Adipocyte (in vitro differentiated cells): ENCODE measurements around the gene CACNB4.
"Not testable (repeated sequence)": the region's sequence is repeated elsewhere in the genome, so short reads cannot be mapped to it uniquely, and the experiment has no call there.

ENCODE experiments used
- DNase-seq: peaks from one replicate; pipeline ENCODE4 v3.0.0-alpha.2; 2015; ENCODE audit warnings: low read depth
- H3K27me3 ChIP-seq: replicated peaks from 2 replicates; pipeline ENCODE4 v1.7.0; 2013; ENCODE audit warnings: mild to moderate bottlenecking, low read length, moderate library complexity; ENCODE audit not compliant: control insufficient read depth, insufficient read depth
- H3K36me3 ChIP-seq: 2 replicates; pipeline ENCODE4 v1.7.0; 2013; ENCODE audit warnings: low read length, mild to moderate bottlenecking, moderate library complexity; ENCODE audit not compliant: control insufficient read depth, insufficient read depth, severe bottlenecking
- H3K4me1 ChIP-seq: 2 replicates; pipeline ENCODE4 v1.7.0; 2013; ENCODE audit warnings: mild to moderate bottlenecking, low read length, moderate library complexity; ENCODE audit not compliant: control insufficient read depth, insufficient read depth
- H3K4me3 ChIP-seq: 2 replicates; pipeline ENCODE4 v1.7.0; 2013; ENCODE audit warnings: mild to moderate bottlenecking, low read length, moderate library complexity
- H3K9ac ChIP-seq: 2 replicates; pipeline ENCODE4 v1.7.0; 2013; ENCODE audit warnings: mild to moderate bottlenecking, low read length, moderate library complexity
- H3K9me3 ChIP-seq: 2 replicates; pipeline ENCODE4 v1.7.0; 2013; ENCODE audit warnings: mild to moderate bottlenecking, low read length, moderate library complexity; ENCODE audit not compliant: control insufficient read depth

The CACNB4 gene

GRCh38 chr2:151882786-151883445, 215.9 kb downstream of the CACNB4 start:
- no peaks in the 10 kb centered on the region for H3K27me3 ChIP-seq
- H3K4me3 ChIP-seq, result no peak overlapping the region
- H3K36me3 ChIP-seq, result no peaks in the 10 kb centered on the region
- no peaks in the 10 kb centered on the region for H3K9me3 ChIP-seq
- no peak overlapping the region for H3K9ac ChIP-seq
- peaks cover 21% of the 10 kb centered on the region for H3K4me1 ChIP-seq
- DNase-seq, result no peak

GRCh38 chr2:151881342-151881741, 217.5 kb downstream of the CACNB4 start:
- DNase-seq, result no peak
- no peaks in the 10 kb centered on the region for H3K27me3 ChIP-seq
- no peaks in the 10 kb centered on the region for H3K36me3 ChIP-seq
- no peaks in the 10 kb centered on the region for H3K9me3 ChIP-seq
- H3K9ac ChIP-seq, result no peak overlapping the region
- H3K4me1 ChIP-seq, result peaks cover 20% of the 10 kb centered on the region
- no peak overlapping the region for H3K4me3 ChIP-seq

- Histone ChIP-seq H3K9me3 (no peaks in the 10 kb centered on the region), H3K36me3 (no peaks in the 10 kb centered on the region), H3K4me3 (no peak overlapping the region), H3K4me1 (peaks cover 15% of the 10 kb centered on the region), H3K9ac (no peak overlapping the region), H3K27me3 (no peaks in the 10 kb centered on the region)
- DNase-seq, result no peak
Observed at GRCh38 chr2:151880586-151880985, 218.3 kb downstream of the CACNB4 start.

GRCh38 chr2:151878655-151879563, 219.9 kb downstream of the CACNB4 start:
- Histone ChIP-seq H3K9me3 (no peaks in the 10 kb centered on the region), H3K9ac (no peak overlapping the region), H3K36me3 (no peaks in the 10 kb centered on the region), H3K4me1 (peaks cover 15% of the 10 kb centered on the region), H3K27me3 (no peaks in the 10 kb centered on the region), H3K4me3 (peak overlapping the region; percentile 37)
- peak; percentile 71 for DNase-seq

- Histone ChIP-seq H3K9me3 (no peaks in the 10 kb centered on the region), H3K27me3 (no peaks in the 10 kb centered on the region), H3K36me3 (no peaks in the 10 kb centered on the region), H3K4me1 (peaks cover 15% of the 10 kb centered on the region), H3K9ac (no peak overlapping the region), H3K4me3 (peak overlapping the region; percentile 37)
- no peak for DNase-seq
Observed at GRCh38 chr2:151878204-151878603, 220.6 kb downstream of the CACNB4 start.

GRCh38 chr2:151875631-151876030, 223.2 kb downstream of the CACNB4 start:
- H3K27me3 ChIP-seq, H3K4me3 ChIP-seq, H3K36me3 ChIP-seq, H3K9ac ChIP-seq, DNase-seq, H3K9me3 ChIP-seq: not testable (repeated sequence)
- H3K4me1 ChIP-seq, result peaks cover 15% of the 10 kb centered on the region

- no peak overlapping the region for H3K9ac ChIP-seq
- no peak overlapping the region for H3K4me3 ChIP-seq
- no peaks in the 10 kb centered on the region for H3K4me1 ChIP-seq
- H3K27me3 ChIP-seq, result no peaks in the 10 kb centered on the region
- no peaks in the 10 kb centered on the region for H3K9me3 ChIP-seq
- H3K36me3 ChIP-seq, result no peaks in the 10 kb centered on the region
- DNase-seq, result peak; percentile 80
Observed at GRCh38 chr2:151872463-151872862, 226.4 kb downstream of the CACNB4 start.

- H3K27me3 ChIP-seq, result no peaks in the 10 kb centered on the region
- H3K9me3 ChIP-seq, result no peaks in the 10 kb centered on the region
- H3K36me3 ChIP-seq, result no peaks in the 10 kb centered on the region
- no peak overlapping the region for H3K4me3 ChIP-seq
- no peak overlapping the region for H3K9ac ChIP-seq
- no peaks in the 10 kb centered on the region for H3K4me1 ChIP-seq
- no peak for DNase-seq
Observed at GRCh38 chr2:151869291-151869690, 229.6 kb downstream of the CACNB4 start.

GRCh38 chr2:151862700-151863099, 236.1 kb downstream of the CACNB4 start:
- no peaks in the 10 kb centered on the region for H3K27me3 ChIP-seq
- H3K9me3 ChIP-seq, result peaks cover 6% of the 10 kb centered on the region
- no peak overlapping the region for H3K9ac ChIP-seq
- no peaks in the 10 kb centered on the region for H3K36me3 ChIP-seq
- H3K4me3 ChIP-seq, result no peak overlapping the region
- H3K4me1 ChIP-seq, result no peaks in the 10 kb centered on the region
- no peak for DNase-seq

GRCh38 chr2:151861174-151861573, 237.7 kb downstream of the CACNB4 start:
- peak; percentile 60 for DNase-seq
- H3K9ac ChIP-seq, result no peak overlapping the region
- no peaks in the 10 kb centered on the region for H3K27me3 ChIP-seq
- H3K4me3 ChIP-seq, result no peak overlapping the region
- H3K9me3 ChIP-seq, result peaks cover 6% of the 10 kb centered on the region
- no peaks in the 10 kb centered on the region for H3K4me1 ChIP-seq
- no peaks in the 10 kb centered on the region for H3K36me3 ChIP-seq

- Histone ChIP-seq H3K36me3 (no peaks in the 10 kb centered on the region), H3K9me3 (peaks cover 6% of the 10 kb centered on the region), H3K27me3 (no peaks in the 10 kb centered on the region), H3K9ac (no peak overlapping the region), H3K4me3 (no peak overlapping the region), H3K4me1 (no peaks in the 10 kb centered on the region)
- no peak for DNase-seq
Observed at GRCh38 chr2:151860613-151861146, 238.2 kb downstream of the CACNB4 start.
